Fibroblast of lung (primary cell): ENCODE data around the gene FKBP10.

Experiments used
- CTCF ChIP-seq, 2 donors: IDR thresholded peaks in 1 of 2; conservative IDR thresholded peaks in 1 of 2; 1 replicate in 1 of 2; 2 replicates in 1 of 2; pipeline ENCODE4 v1.5.1; 2011 to 2012; ENCODE audit warnings: low read length in 2 of 2, control low read depth in 1 of 2, inconsistent platforms in 1 of 2, low read depth in 1 of 2, mild to moderate bottlenecking in 1 of 2
- EZH2 ChIP-seq: IDR thresholded peaks from 2 replicates; pipeline ENCODE4 v1.5.1; 2012; ENCODE audit warnings: low read length, control low read depth, mild to moderate bottlenecking; ENCODE audit errors: missing control alignments

GRCh38 chr17:41773731-41774193, 39.0 kb upstream of the FKBP10 start:
- TF ChIP-seq CTCF (conservative IDR thresholded peaks at IDR 0.05 in 1 of 2, IDR thresholded peaks at IDR 0.05 in 1 of 2; ENCODE audit: low read depth in 1 of 2, low read length in 2 of 2) (no peak), EZH2 (no peak)
